K562 (cell line): Measurements from ENCODE around the gene CLCN4. TPM values are rescaled to one million over a fixed set of nuclear protein-coding genes. Genes with fewer than 3 reads are reported as not detected.

Experiments
- ATAC-seq: fragments of 200-7000 bp; cut with Tn5 transposase; 3 replicates; pipeline ENCODE4 v1.9.1; 2020; ENCODE audit warnings: moderate library complexity
- BruUV-seq: library from RNA; stranded (reverse); fragments of 400-500 nt; replicated peaks from 2 replicates; lab custom pipeline; 2021; lab: Mats Ljungman, UMichigan
- CTCF ChIA-PET: fragments of 300-600 bp; formaldehyde crosslinking; extraction: SDS; loops from one replicate; lab custom pipeline; 2021; ENCODE audit warnings: low intra/inter-chr PET ratio; lab: Yijun Ruan, JAX
- POLR2A ChIA-PET: fragments of 300-600, 350-650 bp; sonication (Branson Sonifier 250); formaldehyde crosslinking; extraction: SDS; loops from one replicate; lab custom pipeline; 2021; ENCODE audit warnings: antibody characterized with exemption, inconsistent platforms; lab: Yijun Ruan, JAX
- DNase-seq, 4 experiments: peaks; one replicate each; pipeline versions ENCODE4 v3.0.0 to v3.0.0-alpha.2; 2011 to 2018; ENCODE audit warnings: low spot score in 3 of 4, mixed read lengths in 3 of 4; ENCODE audit errors: extremely low read depth in 1 of 4
- FAIRE-seq: peaks from 2 replicates; lab custom pipeline; 2011; peaks lifted over from hg19 to GRCh38; lab: Jason Lieb, UNC
- H2AFZ ChIP-seq: 2 replicates; pipeline ENCODE4 v1.6.0; 2011; ENCODE audit warnings: low read depth, low read length, control low read depth, inconsistent platforms
- H3K27ac ChIP-seq: fragments of 200-600 bp; 3 replicates; pipeline ENCODE4 v1.8.0; 2011; ENCODE audit warnings: low read depth, mild to moderate bottlenecking, control low read depth, inconsistent platforms, low read length, moderate library complexity, mixed read lengths; ENCODE audit errors: extremely low read depth
- H3K27me3 ChIP-seq, 2 experiments: fragments of 300-600 bp in 1 of 2; 2 replicates in 1 of 2; 3 replicates in 1 of 2; pipeline versions ENCODE4 v1.6.0 to v1.8.0; 2011; ENCODE audit warnings: inconsistent platforms in 2 of 2, low read length in 2 of 2, mild to moderate bottlenecking in 1 of 2, mixed read lengths in 1 of 2, moderate library complexity in 1 of 2; ENCODE audit not compliant: control insufficient read depth in 2 of 2, insufficient read depth in 2 of 2
- H3K36me3 ChIP-seq: fragments of 300-600 bp; 3 replicates; pipeline ENCODE4 v1.8.0; 2011; ENCODE audit warnings: mild to moderate bottlenecking, low read length, inconsistent platforms; ENCODE audit not compliant: control insufficient read depth, insufficient read depth
- H3K4me1 ChIP-seq, 2 experiments: fragments of 200-600 bp in 1 of 2; replicated peaks in 1 of 2; 2 replicates in 1 of 2; 3 replicates in 1 of 2; pipeline versions ENCODE4 v1.5.1 to v1.8.0; 2011; ENCODE audit warnings: inconsistent platforms in 2 of 2, low read length in 2 of 2, mild to moderate bottlenecking in 1 of 2, mixed read lengths in 1 of 2, moderate library complexity in 1 of 2; ENCODE audit not compliant: control insufficient read depth in 2 of 2, insufficient read depth in 2 of 2
- H3K4me2 ChIP-seq: 2 replicates; pipeline ENCODE4 v1.6.1; 2011; ENCODE audit warnings: low read length, control low read depth, inconsistent platforms, mixed read lengths; ENCODE audit not compliant: insufficient read depth
- H3K4me3 ChIP-seq: fragments of 200-600 bp; sonication (generic), shearing (Covaris generic); 2 replicates; pipeline ENCODE4 v1.5.1; 2016; ENCODE audit warnings: control low read depth, inconsistent platforms
- H3K79me2 ChIP-seq: fragments of 200-600 bp; 3 replicates; pipeline ENCODE4 v1.8.0; 2011; ENCODE audit warnings: low read length, inconsistent platforms; ENCODE audit not compliant: control insufficient read depth, insufficient read depth
- H3K9ac ChIP-seq, 2 experiments: 2 replicates each; pipeline versions ENCODE4 v1.6.0 to v1.6.1; 2011; ENCODE audit warnings: low read depth in 2 of 2, low read length in 2 of 2, control low read depth in 1 of 2, inconsistent platforms in 1 of 2, mild to moderate bottlenecking in 1 of 2, mixed read lengths in 1 of 2; ENCODE audit not compliant: insufficient read depth in 1 of 2
- H3K9me1 ChIP-seq: one replicate; pipeline ENCODE4 v1.6.0; 2011; ENCODE audit warnings: inconsistent platforms, mild to moderate bottlenecking, low read length, moderate library complexity; ENCODE audit not compliant: control insufficient read depth, insufficient read depth
- H3K9me3 ChIP-seq: replicated peaks from 2 replicates; pipeline ENCODE4 v1.5.1; 2011; ENCODE audit warnings: low read depth, low read length, inconsistent platforms; ENCODE audit not compliant: control insufficient read depth, insufficient read depth
- H4K20me1 ChIP-seq: replicated peaks from 2 replicates; pipeline ENCODE4 v1.6.1; 2011; ENCODE audit warnings: low read length, inconsistent platforms, mixed read lengths; ENCODE audit not compliant: control insufficient read depth, insufficient read depth
- CEBPZ ChIP-seq: fragments of 150-350 bp; IDR thresholded peaks from 2 replicates; pipeline ENCODE4 v1.6.1; 2014; ENCODE audit warnings: low read depth, mild to moderate bottlenecking, low read length, borderline replicate concordance
- CTBP1 ChIP-seq: fragments of 450-650 bp; IDR thresholded peaks from 2 replicates; pipeline ENCODE4 v1.6.1; 2016; ENCODE audit warnings: borderline replicate concordance
- HIVEP1 ChIP-seq: fragments of 250-450 bp; sonication (Bioruptor Pico); IDR thresholded peaks from 2 replicates; pipeline ENCODE4 v1.4.0; 2020; ENCODE audit warnings: mild to moderate bottlenecking
- ID3 ChIP-seq, 2 experiments: fragments of 250-450 bp in 1 of 2; fragments of 450-650 bp in 1 of 2; sonication (Bioruptor Pico) in 1 of 2; IDR thresholded peaks; 2 replicates each; pipeline versions ENCODE4 v1.6.1 to v1.8.0; 2016 to 2021; ENCODE audit warnings: mild to moderate bottlenecking in 2 of 2, moderate library complexity in 2 of 2, missing compliant biosample characterization in 1 of 2, missing genetic modification characterization in 1 of 2
- NCOA1 ChIP-seq: fragments of 450-650 bp; IDR thresholded peaks from 2 replicates; pipeline ENCODE4 v1.6.1; 2016; ENCODE audit warnings: low read depth
- POLR2H ChIP-seq: IDR thresholded peaks from 2 replicates; pipeline ENCODE4 v1.6.1; 2016; ENCODE audit warnings: missing genetic modification characterization, low read depth, mild to moderate bottlenecking, control low read depth, missing compliant biosample characterization, moderate library complexity
- RAD21 ChIP-seq, 2 experiments: fragments of 250-450 bp in 1 of 2; fragments of 450-650 bp in 1 of 2; sonication (Bioruptor Pico) in 1 of 2; formaldehyde crosslinking in 1 of 2; IDR thresholded peaks in 1 of 2; conservative IDR thresholded peaks in 1 of 2; 2 replicates each; pipeline versions ENCODE4 v1.4.0 to v1.8.0; 2020 to 2022; ENCODE audit warnings: mild to moderate bottlenecking in 2 of 2, moderate library complexity in 1 of 2
- SIRT6 ChIP-seq: IDR thresholded peaks from one replicate; pipeline ENCODE4 v1.6.1; 2012; ENCODE audit warnings: low read depth, mild to moderate bottlenecking, control low read depth, inconsistent platforms, low read length, moderate library complexity
- SMC3 ChIP-seq: conservative IDR thresholded peaks from 2 replicates; pipeline ENCODE4 v1.6.1; 2011; ENCODE audit warnings: low read depth, low read length, improper control_type of control experiment; ENCODE audit not compliant: insufficient read depth
- SREBF1 ChIP-seq: fragments of 150-350 bp; IDR thresholded peaks from 2 replicates; pipeline ENCODE4 v1.6.1; 2014; ENCODE audit warnings: antibody characterized with exemption, low read depth, low read length, borderline replicate concordance
- SREBF2 ChIP-seq: sonication (generic); formaldehyde crosslinking; IDR thresholded peaks from 2 replicates; pipeline ENCODE4 v1.4.0; 2020; ENCODE audit warnings: mild to moderate bottlenecking, missing genetic modification reagents
- STAT5A ChIP-seq: IDR thresholded peaks from 2 replicates; pipeline ENCODE4 v1.6.1; 2012; ENCODE audit warnings: low read length, inconsistent platforms, borderline replicate concordance
- SUPT5H ChIP-seq: fragments of 450-650 bp; IDR thresholded peaks from 2 replicates; pipeline ENCODE4 v1.6.1; 2016
- ZNF121 ChIP-seq: sonication (generic); formaldehyde crosslinking; conservative IDR thresholded peaks from 2 replicates; pipeline ENCODE4 v1.8.0; 2022; ENCODE audit warnings: missing genetic modification reagents
- ZNF175 ChIP-seq: fragments of 200-800 bp; sonication (Bioruptor generic); IDR thresholded peaks from 2 replicates; pipeline ENCODE4 v1.6.1; 2016; ENCODE audit warnings: low read depth, mild to moderate bottlenecking, missing genetic modification characterization, missing compliant biosample characterization
- ZNF717 ChIP-seq: fragments of 250-450 bp; sonication (Bioruptor Pico); IDR thresholded peaks from 2 replicates; pipeline ENCODE4 v1.5.0; 2021
- ZNF764 ChIP-seq: fragments of 250-450 bp; sonication (Bioruptor Pico); IDR thresholded peaks from 2 replicates; pipeline ENCODE4 v1.4.0; 2020; ENCODE audit warnings: low read depth, mild to moderate bottlenecking, moderate library complexity
- WGBS: fragments of 100-300 bp; shearing (Covaris generic); methylation state at CpG from one replicate; pipeline ENCODE4 v1.1.6; 2016; ENCODE audit warnings: low coverage, mixed read lengths; ENCODE audit not compliant: insufficient coverage; ENCODE audit errors: missing lambda C conversion rate; 5-methylcytosine and 5-hydroxymethylcytosine counted together
- in situ Hi-C: fragments of 300-500 bp; cut with MboI; formaldehyde crosslinking; loops from 4 replicates; pipeline ENCODE4 v1.15.0; 2018; ENCODE audit warnings: inconsistent platforms, mixed read lengths
- intact Hi-C: fragments of 100-400 bp; cut with micrococcal nuclease; formaldehyde crosslinking; loops from 2 replicates; pipeline ENCODE4 v1.14.2; 2022
- polyA plus RNA-seq, 8 experiments: library from polyadenylated mRNA; depleted of rRNA in 4 of 8; stranded (reverse) in 5 of 8; unstranded in 3 of 8; fragments of >200 nt; fragmentation: Nextera tagmentation in 2 of 8; fragmentation: Illumina TruSeq in 1 of 8; extraction: Ambion mirVana in 2 of 8; extraction: Trizol in 1 of 8; gene quantifications; 2 replicates each; pipeline versions ENCODE4 v1.2.1 to v1.2.3, GENCODE V29; 2011 to 2014; ENCODE audit warnings: inconsistent platforms in 1 of 8, missing spikeins in 1 of 8
- total RNA-seq, 7 experiments: library from RNA; depleted of rRNA in 6 of 7; stranded (reverse); fragments of >200 nt in 6 of 7; fragmentation: Illumina TruSeq in 2 of 7; extraction: Trizol in 2 of 7; gene quantifications; 2 replicates each; pipeline versions ENCODE4 v1.2.1 to v1.2.3, GENCODE V29; 2011 to 2021; ENCODE audit warnings: low replicate concordance in 1 of 7
- TF ChIP-seq, protein P1 (sequence below): conservative IDR thresholded peaks from 2 replicates; pipeline ENCODE4 v1.6.1; 2011; ENCODE audit warnings: low read depth, mild to moderate bottlenecking, low read length; ENCODE audit not compliant: control insufficient read depth

The CLCN4 gene
- total and polyA plus RNA-seq, 9 of the 15 experiments (the other 6 are each of a cell fraction or from before 2014, with no cell fraction given): 0.03 to 0.24 (median 0.10) TPM; not detected in 1

DNA sequence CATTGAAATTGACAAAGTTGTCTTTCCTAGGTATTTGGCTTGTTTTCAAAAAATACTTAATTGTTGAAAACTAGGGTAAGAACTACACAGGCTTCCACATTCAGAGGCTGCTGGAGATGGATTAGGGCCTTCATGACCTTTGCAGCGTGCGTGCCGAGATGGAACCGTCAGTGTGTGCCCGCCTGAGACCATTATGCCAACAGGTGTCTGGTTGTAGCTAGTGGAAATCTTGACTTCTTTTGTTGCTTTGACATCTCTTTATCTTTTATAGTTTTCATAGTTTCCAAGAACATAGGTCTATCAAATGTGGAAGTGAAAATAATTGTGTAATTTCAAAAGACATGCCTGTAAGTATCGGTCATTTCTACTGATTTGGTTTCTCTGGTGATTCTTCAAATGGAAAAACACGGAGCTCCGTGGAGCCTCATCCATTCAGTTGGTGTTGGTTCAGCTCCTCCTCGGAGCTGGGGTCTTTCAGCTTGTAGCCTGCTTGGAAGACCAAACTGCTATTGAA lies 38.9 kb upstream of the CLCN4 start:
- H3K27ac ChIP-seq: no peak overlapping the region
- H3K36me3 ChIP-seq: no peaks in the 10 kb centered on the region
- H3K4me2 ChIP-seq: no peak overlapping the region
- DNase-seq: no peak
- no TSS peak for BruUV-seq
- H3K4me3 ChIP-seq: no peak overlapping the region
- no peak for TF ChIP-seq SMC3
- no peak for TF ChIP-seq HIVEP1 (CRISPR knock-in tag)
- TF ChIP-seq, protein P1, sequence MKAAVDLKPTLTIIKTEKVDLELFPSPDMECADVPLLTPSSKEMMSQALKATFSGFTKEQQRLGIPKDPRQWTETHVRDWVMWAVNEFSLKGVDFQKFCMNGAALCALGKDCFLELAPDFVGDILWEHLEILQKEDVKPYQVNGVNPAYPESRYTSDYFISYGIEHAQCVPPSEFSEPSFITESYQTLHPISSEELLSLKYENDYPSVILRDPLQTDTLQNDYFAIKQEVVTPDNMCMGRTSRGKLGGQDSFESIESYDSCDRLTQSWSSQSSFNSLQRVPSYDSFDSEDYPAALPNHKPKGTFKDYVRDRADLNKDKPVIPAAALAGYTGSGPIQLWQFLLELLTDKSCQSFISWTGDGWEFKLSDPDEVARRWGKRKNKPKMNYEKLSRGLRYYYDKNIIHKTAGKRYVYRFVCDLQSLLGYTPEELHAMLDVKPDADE: no peak
- TF ChIP-seq SUPT5H: no peak
- TF ChIP-seq SREBF2 (CRISPR knock-in tag): no peak
- no peak for TF ChIP-seq STAT5A
- no peak for TF ChIP-seq POLR2H (tag)
- no peak for TF ChIP-seq CTBP1
- TF ChIP-seq SIRT6: no peak
- no peak for TF ChIP-seq ZNF764 (CRISPR knock-in tag)
- TF ChIP-seq RAD21 (CRISPR knock-in tag; conservative IDR thresholded peaks at IDR 0.05 in 1 of 2, IDR thresholded peaks at IDR 0.05 in 1 of 2): no peak
- TF ChIP-seq ID3 (CRISPR knock-in tag; IDR thresholded peaks at IDR 0.05): no peak
- no peak for TF ChIP-seq ID3 (tag; IDR thresholded peaks at IDR 0.05)
- TF ChIP-seq ZNF121 (CRISPR knock-in tag): no peak
- TF ChIP-seq SREBF1: no peak
- TF ChIP-seq CEBPZ: no peak
- TF ChIP-seq NCOA1: no peak
- no peak for TF ChIP-seq ZNF717 (CRISPR knock-in tag)
- TF ChIP-seq ZNF175 (CRISPR knock-in tag): no peak
- no peaks in the 10 kb centered on the region for H3K79me2 ChIP-seq
- H3K27me3 ChIP-seq: no peaks in the 10 kb centered on the region; a peak in 2 of 5 replicates
- FAIRE-seq: no peak
- no peaks in the 10 kb centered on the region for H3K4me1 ChIP-seq
- POLR2A ChIA-PET: no interaction called here
- intact Hi-C loops: loop anchor here (2.0 kb wide), 1 partner anchor 243 kb away; no protein-coding TSS in a partner anchor
- H2AFZ ChIP-seq: no peak overlapping the region
- H3K9ac ChIP-seq: no peak overlapping the region
- no peak for ATAC-seq
- WGBS: 0% methylated on average over 4 of the region's 9 CpGs
- H4K20me1 ChIP-seq: no peaks in the 10 kb centered on the region
- H3K9me3 ChIP-seq: peaks cover 17% of the 10 kb centered on the region
- in situ Hi-C loops: loop anchor here (5.0 to 25.0 kb wide), 4 partner anchors 121 to 1363 kb away; no protein-coding TSS in a partner anchor
- CTCF ChIA-PET: interaction anchor here (0.5 to 7.3 kb wide), 8 partner anchors 127 to 1375 kb away, joined by 3 to 400 read pairs (median 30); no protein-coding TSS in a partner anchor
- no peaks in the 10 kb centered on the region for H3K9me1 ChIP-seq
